Measurements from ENCODE around the gene EXOSC9. TPM values are rescaled to one million over a fixed set of nuclear protein-coding genes. Genes with fewer than 3 reads are reported as not detected.

Gene EXOSC9
- total RNA-seq, 4 donors from 2014 or later: 10.1 to 21.6 (median 13.9) TPM

- DNase-seq (ENCODE audit: extremely low spot score): no peak
- H3K4me3 ChIP-seq: no peak overlapping the region
- intact Hi-C loops (cut with DNase I): loop anchor here (5.0 kb wide), 1 partner anchor 38 kb away; no protein-coding TSS in a partner anchor
- peaks cover 0 to 7% (median 3%) of the 10 kb centered on the region in 4 donors for H3K4me1 ChIP-seq
- H3K27me3 ChIP-seq: no peaks in the 10 kb centered on the region
- H3K27ac ChIP-seq (replicated peaks in 1 of 4): no peak overlapping the region
- 76% methylated on average over 5 of the region's 5 CpGs for whole genome bisulfite sequencing
- H3K36me3 ChIP-seq: peaks cover 17 to 79% (median 47%) of the 10 kb centered on the region in 4 donors
- TF ChIP-seq POLR2A (IDR thresholded peaks at IDR 0.05; ENCODE audit: low read depth) (no peak), EP300 (IDR thresholded peaks at IDR 0.05) (no peak), POLR2AphosphoS5 (IDR thresholded peaks at IDR 0.05) (no peak), CTCF (IDR thresholded peaks at IDR 0.05) (no peak)
- H3K9me3 ChIP-seq: no peaks in the 10 kb centered on the region
Measured at GRCh38 chr4:121829511-121829910, 28.4 kb downstream of the EXOSC9 start.

- intact Hi-C loops (cut with DNase I): no loop called here
- DNase-seq (ENCODE audit: extremely low spot score): no peak
- no peak overlapping the region for H3K4me3 ChIP-seq
- H3K9me3 ChIP-seq: no peaks in the 10 kb centered on the region
- H3K27ac ChIP-seq (replicated peaks in 1 of 4): no peak overlapping the region
- TF ChIP-seq POLR2A (IDR thresholded peaks at IDR 0.05; ENCODE audit: low read depth) (no peak), EP300 (IDR thresholded peaks at IDR 0.05) (no peak), CTCF (IDR thresholded peaks at IDR 0.05) (no peak), POLR2AphosphoS5 (IDR thresholded peaks at IDR 0.05) (no peak)
- H3K4me1 ChIP-seq: no peaks in the 10 kb centered on the region
- no peaks in the 10 kb centered on the region for H3K27me3 ChIP-seq
- H3K36me3 ChIP-seq: peaks cover 19 to 90% (median 47%) of the 10 kb centered on the region in 4 donors
Measured at GRCh38 chr4:121838136-121838535, 37.0 kb downstream of the EXOSC9 start.

- intact Hi-C loops (cut with DNase I): no loop called here
- DNase-seq (ENCODE audit: extremely low spot score): no peak
- TF ChIP-seq EP300 (IDR thresholded peaks at IDR 0.05) (no peak), CTCF (IDR thresholded peaks at IDR 0.05) (no peak), POLR2AphosphoS5 (IDR thresholded peaks at IDR 0.05) (no peak), POLR2A (IDR thresholded peaks at IDR 0.05; ENCODE audit: low read depth) (no peak)
- Histone ChIP-seq H3K27me3 (no peaks in the 10 kb centered on the region), H3K4me1 (no peaks in the 10 kb centered on the region), H3K36me3 (peaks cover 25 to 93% (median 50%) of the 10 kb centered on the region in 4 donors), H3K27ac (replicated peaks in 1 of 4) (no peak overlapping the region), H3K4me3 (no peak overlapping the region), H3K9me3 (no peaks in the 10 kb centered on the region)
- WGBS: 88% methylated on average over 4 of the region's 4 CpGs
Measured at GRCh38 chr4:121842862-121843261, 41.7 kb downstream of the EXOSC9 start.

GRCh38 chr4:121846662-121847061, 45.5 kb downstream of the EXOSC9 start:
- H3K9me3 ChIP-seq: no peaks in the 10 kb centered on the region
- intact Hi-C loops (cut with DNase I): no loop called here
- no peaks in the 10 kb centered on the region for H3K4me1 ChIP-seq
- peaks cover 30 to 87% (median 55%) of the 10 kb centered on the region in 4 donors for H3K36me3 ChIP-seq
- no peak for DNase-seq (ENCODE audit: extremely low spot score)
- H3K4me3 ChIP-seq: no peak overlapping the region
- 96% methylated on average over 6 of the region's 6 CpGs for WGBS
- no peak for TF ChIP-seq EP300 (IDR thresholded peaks at IDR 0.05)
- no peak for TF ChIP-seq POLR2AphosphoS5 (IDR thresholded peaks at IDR 0.05)
- TF ChIP-seq POLR2A (IDR thresholded peaks at IDR 0.05; ENCODE audit: low read depth): no peak
- TF ChIP-seq CTCF (IDR thresholded peaks at IDR 0.05): no peak
- H3K27ac ChIP-seq (replicated peaks in 1 of 4): no peak overlapping the region
- H3K27me3 ChIP-seq: no peaks in the 10 kb centered on the region

GRCh38 chr4:121851354-121851753, 50.2 kb downstream of the EXOSC9 start:
- H3K4me3 ChIP-seq: no peak overlapping the region
- H3K27me3 ChIP-seq: no peaks in the 10 kb centered on the region
- no peak for DNase-seq (ENCODE audit: extremely low spot score)
- peaks cover 9 to 68% (median 39%) of the 10 kb centered on the region in 4 donors for H3K36me3 ChIP-seq
- intact Hi-C loops (cut with DNase I): no loop called here
- H3K9me3 ChIP-seq: no peaks in the 10 kb centered on the region
- WGBS: 97% methylated on average over 1 of the region's 1 CpG
- H3K4me1 ChIP-seq: no peaks in the 10 kb centered on the region
- no peak for TF ChIP-seq EP300 (IDR thresholded peaks at IDR 0.05)
- no peak for TF ChIP-seq POLR2A (IDR thresholded peaks at IDR 0.05; ENCODE audit: low read depth)
- TF ChIP-seq POLR2AphosphoS5 (IDR thresholded peaks at IDR 0.05): no peak
- no peak overlapping the region for H3K27ac ChIP-seq (replicated peaks in 1 of 4)

Measured in esophagus muscularis mucosa (tissue), 4 donors.